PFSK-1 (cell line): ENCODE results near the gene RFX3.

ENCODE experiments used
- FOXP2 ChIP-seq: optimal IDR thresholded peaks from 2 replicates; pipeline ENCODE3; 2011; ENCODE audit warnings: borderline replicate concordance, control low read depth, inconsistent platforms; ENCODE audit not compliant: insufficient read depth; ENCODE audit errors: extremely low read length, extremely low read depth
- POLR2AphosphoS5 ChIP-seq: IDR thresholded peaks from 2 replicates; pipeline ENCODE4 v1.6.1; 2012; ENCODE audit warnings: low read depth, mild to moderate bottlenecking, control low read depth, low read length, moderate library complexity
- SIN3A ChIP-seq: IDR thresholded peaks from 2 replicates; pipeline ENCODE4 v1.6.1; 2012; ENCODE audit warnings: mild to moderate bottlenecking, low read length, moderate library complexity, borderline replicate concordance; ENCODE audit not compliant: insufficient read depth
- TAF1 ChIP-seq: IDR thresholded peaks from 2 replicates; pipeline ENCODE4 v1.6.1; 2012; ENCODE audit warnings: low read length, control low read depth, borderline replicate concordance; ENCODE audit not compliant: insufficient read depth
- TF ChIP-seq, protein P1 (sequence below), 2 experiments: IDR thresholded peaks; 2 replicates each; pipeline versions ENCODE4 v1.6.1 to v1.8.0; 2011 to 2012; ENCODE audit warnings: low read depth in 2 of 2, low read length in 2 of 2, control low read depth in 1 of 2, inconsistent platforms in 1 of 2, mild to moderate bottlenecking in 1 of 2, moderate library complexity in 1 of 2; ENCODE audit not compliant: insufficient read depth in 1 of 2

The RFX3 gene

DNA sequence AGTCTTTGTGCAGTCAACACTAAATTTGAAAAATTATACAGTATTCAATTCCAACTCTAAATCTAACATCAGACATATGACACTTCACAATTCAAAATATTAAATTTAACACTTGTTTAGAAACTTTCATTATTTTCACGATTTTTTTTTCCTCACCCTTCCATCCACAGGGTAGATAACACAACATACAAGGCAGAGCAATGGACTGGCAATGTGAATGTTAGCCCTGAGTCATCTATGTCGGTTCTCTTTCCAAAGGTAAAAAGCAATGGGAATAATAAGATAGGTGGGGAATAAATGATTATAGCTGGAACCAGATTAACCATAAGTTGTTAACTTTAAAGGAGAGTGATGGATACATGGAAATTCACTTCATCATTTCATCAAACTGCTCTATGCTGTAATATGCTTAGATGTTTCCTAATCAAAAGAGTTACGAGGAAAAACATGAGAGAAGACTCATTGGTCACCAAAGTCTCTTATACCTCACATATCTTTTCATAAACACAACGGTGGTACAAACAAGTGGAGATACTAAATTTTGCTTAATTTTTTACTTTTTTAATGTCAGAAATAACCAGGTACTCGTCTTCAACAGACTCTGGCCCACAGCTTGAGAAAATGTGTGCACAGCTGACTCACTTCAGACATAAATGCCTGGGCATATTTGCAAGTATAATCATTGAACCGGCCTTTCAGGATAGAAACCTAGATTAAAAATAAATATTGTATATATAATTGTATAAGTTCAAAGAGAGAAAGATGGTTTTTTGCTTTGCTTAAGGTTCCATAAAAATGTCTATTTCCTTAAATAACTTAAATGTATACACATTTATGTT, 23.0 kb downstream of the RFX3 start:
- TF ChIP-seq FOXP2 (no peak), TAF1 (no peak), SIN3A (no peak), POLR2AphosphoS5 (no peak)
- TF ChIP-seq, protein P1, sequence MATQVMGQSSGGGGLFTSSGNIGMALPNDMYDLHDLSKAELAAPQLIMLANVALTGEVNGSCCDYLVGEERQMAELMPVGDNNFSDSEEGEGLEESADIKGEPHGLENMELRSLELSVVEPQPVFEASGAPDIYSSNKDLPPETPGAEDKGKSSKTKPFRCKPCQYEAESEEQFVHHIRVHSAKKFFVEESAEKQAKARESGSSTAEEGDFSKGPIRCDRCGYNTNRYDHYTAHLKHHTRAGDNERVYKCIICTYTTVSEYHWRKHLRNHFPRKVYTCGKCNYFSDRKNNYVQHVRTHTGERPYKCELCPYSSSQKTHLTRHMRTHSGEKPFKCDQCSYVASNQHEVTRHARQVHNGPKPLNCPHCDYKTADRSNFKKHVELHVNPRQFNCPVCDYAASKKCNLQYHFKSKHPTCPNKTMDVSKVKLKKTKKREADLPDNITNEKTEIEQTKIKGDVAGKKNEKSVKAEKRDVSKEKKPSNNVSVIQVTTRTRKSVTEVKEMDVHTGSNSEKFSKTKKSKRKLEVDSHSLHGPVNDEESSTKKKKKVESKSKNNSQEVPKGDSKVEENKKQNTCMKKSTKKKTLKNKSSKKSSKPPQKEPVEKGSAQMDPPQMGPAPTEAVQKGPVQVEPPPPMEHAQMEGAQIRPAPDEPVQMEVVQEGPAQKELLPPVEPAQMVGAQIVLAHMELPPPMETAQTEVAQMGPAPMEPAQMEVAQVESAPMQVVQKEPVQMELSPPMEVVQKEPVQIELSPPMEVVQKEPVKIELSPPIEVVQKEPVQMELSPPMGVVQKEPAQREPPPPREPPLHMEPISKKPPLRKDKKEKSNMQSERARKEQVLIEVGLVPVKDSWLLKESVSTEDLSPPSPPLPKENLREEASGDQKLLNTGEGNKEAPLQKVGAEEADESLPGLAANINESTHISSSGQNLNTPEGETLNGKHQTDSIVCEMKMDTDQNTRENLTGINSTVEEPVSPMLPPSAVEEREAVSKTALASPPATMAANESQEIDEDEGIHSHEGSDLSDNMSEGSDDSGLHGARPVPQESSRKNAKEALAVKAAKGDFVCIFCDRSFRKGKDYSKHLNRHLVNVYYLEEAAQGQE (IDR thresholded peaks at IDR 0.05; ENCODE audit: insufficient read depth in 1 of 2, low read depth in 2 of 2, low read length in 2 of 2), result no peak

DNA sequence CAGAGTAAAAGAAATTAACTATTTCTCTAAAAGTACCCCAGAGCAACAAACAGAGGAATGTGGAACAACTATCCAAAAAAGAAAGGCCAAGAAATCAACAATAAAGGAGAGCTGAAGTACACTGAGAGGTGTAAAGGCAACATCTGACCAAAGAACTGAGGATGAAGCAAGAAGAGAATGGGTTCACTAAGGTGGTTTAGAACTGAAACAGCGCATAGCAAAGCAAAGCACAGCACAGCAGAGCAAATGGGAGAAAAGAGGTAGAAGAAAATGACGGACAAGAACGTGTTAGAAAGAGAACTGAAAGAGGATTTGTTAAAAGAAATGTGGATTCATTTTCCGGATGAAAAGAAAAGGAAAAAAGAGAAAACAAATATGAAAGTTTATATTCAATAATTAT, 25.8 kb downstream of the RFX3 start:
- TF ChIP-seq POLR2AphosphoS5 (no peak), TAF1 (no peak), SIN3A (no peak), FOXP2 (no peak)
- TF ChIP-seq, protein P1 (IDR thresholded peaks at IDR 0.05; ENCODE audit: insufficient read depth in 1 of 2, low read depth in 2 of 2, low read length in 2 of 2), result no peak

DNA sequence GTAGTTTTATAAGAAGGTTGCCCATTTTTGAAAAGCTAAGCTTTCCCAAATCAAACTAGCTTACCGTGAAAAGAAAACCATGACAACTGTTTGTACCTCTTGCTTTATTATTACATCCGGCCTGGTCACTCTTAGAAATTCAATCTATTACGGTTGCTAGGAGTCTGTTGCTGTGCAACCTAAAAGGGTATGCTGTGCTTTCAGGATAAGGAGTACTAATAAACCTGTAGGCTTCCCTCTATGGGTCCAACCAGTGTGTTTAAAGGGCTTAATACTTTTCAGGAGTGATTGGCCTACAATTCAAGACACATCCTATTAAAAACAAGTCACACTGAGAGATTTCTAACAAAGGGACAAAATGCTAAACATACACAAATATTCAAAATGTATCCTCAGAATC, 27.1 kb downstream of the RFX3 start:
- TF ChIP-seq TAF1 (no peak), POLR2AphosphoS5 (no peak), FOXP2 (no peak), SIN3A (no peak)
- TF ChIP-seq, protein P1 (IDR thresholded peaks at IDR 0.05; ENCODE audit: insufficient read depth in 1 of 2, low read depth in 2 of 2, low read length in 2 of 2), result no peak

DNA sequence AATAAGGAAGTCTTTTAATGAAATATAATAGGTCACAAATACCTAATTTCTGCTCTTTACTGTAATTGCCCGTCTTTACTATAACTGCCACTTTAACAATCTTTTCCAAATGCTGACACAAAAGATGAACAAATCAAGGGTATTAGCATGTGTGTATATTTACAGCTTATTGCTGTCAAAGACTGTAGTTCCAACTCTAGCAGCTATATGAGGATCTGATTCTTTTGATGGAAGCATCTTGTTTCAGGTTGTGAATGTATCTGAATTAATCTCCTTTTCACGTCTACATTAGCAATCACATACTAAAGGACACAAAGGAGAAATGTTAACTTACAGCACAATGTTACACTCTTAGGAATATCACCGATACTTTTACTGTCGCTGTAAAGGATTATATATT, 27.9 kb downstream of the RFX3 start:
- TF ChIP-seq POLR2AphosphoS5, result no peak
- no peak for TF ChIP-seq TAF1
- no peak for TF ChIP-seq FOXP2
- no peak for TF ChIP-seq SIN3A
- TF ChIP-seq, protein P1 (IDR thresholded peaks at IDR 0.05; ENCODE audit: insufficient read depth in 1 of 2, low read depth in 2 of 2, low read length in 2 of 2), result no peak

DNA sequence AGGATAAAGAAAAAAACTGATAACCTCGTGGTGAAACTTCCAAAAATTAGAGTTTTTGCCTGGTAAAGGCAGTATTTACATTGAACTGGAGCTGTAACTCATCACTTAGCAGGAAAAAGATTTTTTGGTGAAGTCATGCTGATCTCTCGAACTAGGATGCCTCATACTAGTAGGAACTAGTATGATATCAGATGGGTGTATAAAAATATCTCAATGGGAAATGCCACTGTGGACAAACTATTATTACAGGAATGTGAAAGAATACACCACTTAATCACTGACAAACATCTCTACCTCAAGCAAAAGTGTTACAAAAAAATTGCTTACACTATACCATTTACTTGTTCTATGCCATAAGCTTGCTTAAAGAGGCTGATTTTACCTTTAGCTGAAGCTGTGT, 28.4 kb downstream of the RFX3 start:
- TF ChIP-seq POLR2AphosphoS5, result no peak
- TF ChIP-seq SIN3A, result no peak
- no peak for TF ChIP-seq FOXP2
- TF ChIP-seq TAF1, result no peak
- TF ChIP-seq, protein P1 (IDR thresholded peaks at IDR 0.05; ENCODE audit: insufficient read depth in 1 of 2, low read depth in 2 of 2, low read length in 2 of 2), result no peak
